ENCODE measurements around the gene FEM1C. TPM values are rescaled to one million over a fixed set of nuclear protein-coding genes. Genes with fewer than 3 reads are reported as not detected.

FEM1C gene
- total RNA-seq, 1 donor from 2014 or later = 18.4 TPM

GRCh38 chr5:115558388-115558956 lies 13.9 kb upstream of the FEM1C start:
- Mint-ChIP-seq H3K4me3 (ENCODE audit: low read depth) (no peak overlapping the region), H3K9me3 (ENCODE audit: low read depth) (no peaks in the 10 kb centered on the region), H3K4me1 (ENCODE audit: low read depth) (peaks cover 14% of the 10 kb centered on the region), H3K36me3 (ENCODE audit: insufficient read depth) (no peaks in the 10 kb centered on the region), H3K27me3 (no peaks in the 10 kb centered on the region), H3K27ac (peak overlapping the region; percentile 39)
- DNase-seq (ENCODE audit: low spot score, unreplicated experiment) = no peak
- no peak for TF ChIP-seq CTCF (IDR thresholded peaks at IDR 0.05; ENCODE audit: unreplicated experiment)

- peak overlapping the region; percentile 39 for H3K27ac Mint-ChIP-seq
Measured at GRCh38 chr5:115557667-115558387, 13.3 kb upstream of the FEM1C start.

DNA sequence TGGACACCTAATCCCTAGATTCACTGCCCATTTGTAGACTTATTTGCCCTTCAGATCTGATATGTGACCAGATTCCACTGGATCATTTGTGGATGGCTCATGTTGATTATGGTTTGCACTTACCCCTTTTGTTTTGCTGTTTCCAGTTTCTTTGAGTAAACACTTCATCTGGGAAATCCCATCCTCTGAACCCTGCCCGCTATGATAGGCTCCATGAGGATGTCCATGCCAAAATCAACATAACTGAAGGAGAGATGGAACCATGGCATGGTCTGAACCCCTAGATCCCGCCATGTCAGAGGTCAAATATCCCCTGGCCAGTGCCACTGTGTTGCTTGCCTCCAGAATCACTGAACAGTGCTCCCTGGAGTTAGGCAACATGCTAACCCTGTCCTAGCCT lies 11.7 kb upstream of the FEM1C start:
- no peak for DNase-seq (ENCODE audit: low spot score, unreplicated experiment)
- Mint-ChIP-seq H3K36me3 (ENCODE audit: insufficient read depth) (no peaks in the 10 kb centered on the region), H3K4me1 (ENCODE audit: low read depth) (peaks cover 18% of the 10 kb centered on the region), H3K27me3 (peaks cover 8% of the 10 kb centered on the region), H3K4me3 (ENCODE audit: low read depth) (no peak overlapping the region), H3K27ac (no peak overlapping the region), H3K9me3 (ENCODE audit: low read depth) (no peaks in the 10 kb centered on the region)
- TF ChIP-seq CTCF (IDR thresholded peaks at IDR 0.05; ENCODE audit: unreplicated experiment) = no peak

More at GRCh38 chr5:115557667-115558387, 13.3 kb upstream of the FEM1C start:
- DNase-seq (ENCODE audit: low spot score, unreplicated experiment) = no peak
- no peaks in the 10 kb centered on the region for H3K27me3 Mint-ChIP-seq
- no peaks in the 10 kb centered on the region for H3K9me3 Mint-ChIP-seq (ENCODE audit: low read depth)
- H3K4me3 Mint-ChIP-seq (ENCODE audit: low read depth) = no peak overlapping the region
- peaks cover 14% of the 10 kb centered on the region for H3K4me1 Mint-ChIP-seq (ENCODE audit: low read depth)
- no peak for TF ChIP-seq CTCF (IDR thresholded peaks at IDR 0.05; ENCODE audit: unreplicated experiment)
- no peaks in the 10 kb centered on the region for H3K36me3 Mint-ChIP-seq (ENCODE audit: insufficient read depth)

DNA sequence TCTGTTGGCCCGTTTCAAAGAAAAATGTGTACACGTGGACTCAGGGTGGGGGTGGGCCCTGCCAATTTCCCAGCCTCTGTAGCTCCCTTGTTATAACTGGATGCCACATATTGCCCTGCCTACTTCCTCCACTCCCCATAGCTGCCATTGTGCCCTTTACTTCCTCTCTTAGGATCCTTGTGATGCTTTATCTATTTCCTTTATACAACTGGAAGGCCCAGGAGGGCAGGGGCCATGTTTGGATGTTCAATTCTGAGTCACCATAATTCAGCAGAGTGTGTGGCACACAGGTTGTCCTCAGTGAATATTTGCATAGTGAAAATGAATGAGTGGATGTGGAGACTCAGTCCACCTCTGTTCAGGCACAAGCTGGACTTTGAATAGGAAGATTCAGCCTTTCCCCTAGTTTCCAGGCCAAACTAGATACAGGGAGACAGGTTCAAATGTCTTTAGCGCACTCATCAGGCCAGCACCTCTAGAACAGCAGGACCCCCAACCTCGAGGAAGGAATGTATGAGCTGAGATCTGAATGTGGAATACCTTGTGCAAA lies 10.6 kb upstream of the FEM1C start:
- no peak for TF ChIP-seq CTCF (IDR thresholded peaks at IDR 0.05; ENCODE audit: unreplicated experiment)
- H3K9me3 Mint-ChIP-seq (ENCODE audit: low read depth) = no peaks in the 10 kb centered on the region
- peaks cover 18% of the 10 kb centered on the region for H3K4me1 Mint-ChIP-seq (ENCODE audit: low read depth)
- no peak for DNase-seq (ENCODE audit: low spot score, unreplicated experiment)
- no peaks in the 10 kb centered on the region for H3K36me3 Mint-ChIP-seq (ENCODE audit: insufficient read depth)
- H3K27me3 Mint-ChIP-seq = peaks cover 8% of the 10 kb centered on the region
- H3K27ac Mint-ChIP-seq = no peak overlapping the region
- no peak overlapping the region for H3K4me3 Mint-ChIP-seq (ENCODE audit: low read depth)

GRCh38 chr5:115553082-115553481 lies 8.5 kb upstream of the FEM1C start:
- H3K4me1 Mint-ChIP-seq (ENCODE audit: low read depth) = peaks cover 15% of the 10 kb centered on the region
- peaks cover 8% of the 10 kb centered on the region for H3K27me3 Mint-ChIP-seq
- H3K9me3 Mint-ChIP-seq (ENCODE audit: low read depth) = no peaks in the 10 kb centered on the region
- no peak overlapping the region for H3K4me3 Mint-ChIP-seq (ENCODE audit: low read depth)
- DNase-seq (ENCODE audit: low spot score, unreplicated experiment) = no peak
- no peaks in the 10 kb centered on the region for H3K36me3 Mint-ChIP-seq (ENCODE audit: insufficient read depth)
- H3K27ac Mint-ChIP-seq = no peak overlapping the region
- no peak for TF ChIP-seq CTCF (IDR thresholded peaks at IDR 0.05; ENCODE audit: unreplicated experiment)

All from progenitor cell of endocrine pancreas (in vitro differentiated cells).